Measurements from ENCODE around the gene DGKA.
A peak's percentile ranks its signal among the peaks of the same experiment; 100 is the strongest.
"Not testable (repeated sequence)": the region's sequence is repeated elsewhere in the genome, so short reads cannot be mapped to it uniquely, and the experiment has no call there.

Gene DGKA

DNA sequence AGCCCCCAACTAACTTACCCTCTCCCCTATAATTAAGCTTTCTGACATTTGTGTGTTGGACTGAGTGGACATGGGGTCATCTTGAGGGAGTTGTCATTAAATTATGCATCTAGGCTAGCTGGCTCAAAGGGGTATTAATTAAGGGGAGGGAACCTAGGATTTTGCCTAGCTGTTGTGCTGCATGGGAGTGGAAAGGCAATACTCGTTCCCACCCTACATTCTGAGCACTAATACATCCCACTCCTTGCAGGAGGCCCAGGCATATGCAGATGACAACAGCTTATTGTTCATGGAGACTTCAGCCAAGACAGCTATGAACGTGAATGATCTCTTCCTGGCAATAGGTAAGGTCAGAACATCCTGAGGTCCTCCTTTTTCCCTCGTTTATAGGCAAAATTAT, 60.1 kb downstream of the DGKA start:
- DNase-seq = no peak
- in situ Hi-C loops (cut with MboI; ENCODE audit: low pct_unique_long_range_greater_than_20kb, low sequenced_read_pairs) = no loop called here

GRCh38 chr12:55993230-55993853, 62.4 kb downstream of the DGKA start:
- in situ Hi-C loops (cut with MboI; ENCODE audit: low pct_unique_long_range_greater_than_20kb, low sequenced_read_pairs) = no loop called here
- DNase-seq = no peak

- DNase-seq = no peak
- in situ Hi-C loops (cut with MboI; ENCODE audit: low pct_unique_long_range_greater_than_20kb, low sequenced_read_pairs) = no loop called here
Observed at GRCh38 chr12:55995366-55995765, 64.4 kb downstream of the DGKA start.

DNA sequence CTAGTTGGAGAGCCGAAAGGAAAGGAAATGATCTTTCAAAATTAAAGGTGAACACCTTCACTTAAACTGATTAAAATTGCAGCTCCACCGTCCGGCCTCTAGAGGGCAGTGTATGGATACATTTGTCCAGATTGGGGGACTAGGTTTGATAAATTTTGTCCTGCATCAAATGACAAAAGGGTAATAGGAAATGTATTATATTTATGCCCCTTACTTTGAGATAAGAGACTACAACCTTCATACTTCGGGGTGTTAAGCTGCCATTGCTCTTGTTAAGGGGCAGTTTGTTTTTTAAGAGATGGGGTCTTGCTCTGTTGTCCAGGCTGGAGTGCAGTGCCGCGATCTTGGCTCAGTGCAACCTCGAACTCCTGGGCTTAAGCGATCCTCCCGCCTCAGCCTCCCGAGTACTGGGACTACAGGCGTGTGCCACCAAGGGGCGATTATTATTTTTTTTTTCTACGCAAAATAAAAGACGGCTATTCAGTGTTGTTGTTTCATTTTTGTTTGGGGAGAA, 65.3 kb downstream of the DGKA start:
- in situ Hi-C loops (cut with MboI; ENCODE audit: low pct_unique_long_range_greater_than_20kb, low sequenced_read_pairs) = no loop called here
- peak; percentile 70 for DNase-seq

- DNase-seq = peak; percentile 90
- in situ Hi-C loops (cut with MboI; ENCODE audit: low pct_unique_long_range_greater_than_20kb, low sequenced_read_pairs) = no loop called here
Observed at GRCh38 chr12:55996715-55997534, 66.0 kb downstream of the DGKA start, which contains the start of gene SUOX. Gene SUOX (plus strand): TSS chr12:55997276. CDS start chr12:56002222, 4,946 bp downstream.

DNA sequence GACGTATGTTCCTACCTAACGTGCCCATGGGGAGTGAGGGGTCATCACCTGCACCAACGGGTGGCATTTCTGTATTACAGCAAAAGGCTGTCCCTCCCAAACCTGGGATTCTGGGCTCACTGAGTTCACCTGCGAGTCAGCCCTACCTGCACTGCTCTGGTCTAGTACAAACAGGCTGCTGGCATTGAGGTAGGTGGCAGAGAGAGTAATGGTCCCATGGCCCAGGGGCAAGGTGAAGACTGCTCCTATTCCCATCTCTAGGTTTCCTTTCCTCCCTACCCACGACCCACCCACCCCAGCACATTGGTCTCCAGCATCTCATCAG, 66.5 kb downstream of the DGKA start:
- DNase-seq = no peak
- in situ Hi-C loops (cut with MboI; ENCODE audit: low pct_unique_long_range_greater_than_20kb, low sequenced_read_pairs) = no loop called here

- in situ Hi-C loops (cut with MboI; ENCODE audit: low pct_unique_long_range_greater_than_20kb, low sequenced_read_pairs); DNase-seq: not testable (repeated sequence)
Observed at GRCh38 chr12:55999522-55999921, 68.6 kb downstream of the DGKA start.

GRCh38 chr12:55999999-56000540, 69.1 kb downstream of the DGKA start:
- in situ Hi-C loops (cut with MboI; ENCODE audit: low pct_unique_long_range_greater_than_20kb, low sequenced_read_pairs); DNase-seq: not testable (repeated sequence)

DNA sequence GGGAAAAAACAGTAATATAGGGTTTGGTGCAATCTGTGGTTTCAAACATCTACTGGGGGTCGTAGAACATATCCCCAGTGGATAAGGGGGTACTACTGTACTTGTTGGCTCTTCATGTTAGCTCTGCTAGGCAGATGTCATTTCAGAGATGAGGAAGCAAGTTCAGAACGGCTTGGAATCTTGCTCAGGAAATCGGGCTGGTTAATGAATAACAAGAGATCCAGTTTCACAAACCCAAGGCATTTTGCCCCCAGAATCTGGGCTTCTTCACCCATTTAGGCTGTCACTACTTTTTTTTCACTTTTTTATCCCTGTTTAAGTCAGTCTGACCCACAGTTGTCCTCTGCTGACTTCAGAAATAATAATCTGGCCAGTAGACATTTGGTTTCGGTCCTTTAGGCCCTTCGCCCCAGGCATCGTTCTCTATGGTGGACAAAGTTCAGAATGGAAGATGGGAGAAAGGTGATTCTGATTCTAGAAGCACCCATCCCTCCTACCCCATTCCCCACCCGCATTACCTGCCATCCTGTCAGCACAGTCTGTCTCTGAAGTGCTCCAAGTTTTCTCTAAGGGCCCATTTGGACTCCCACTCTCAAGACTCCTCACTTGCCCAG, 70.6 kb downstream of the DGKA start:
- in situ Hi-C loops (cut with MboI; ENCODE audit: low pct_unique_long_range_greater_than_20kb, low sequenced_read_pairs) = no loop called here
- no peak for DNase-seq

DNA sequence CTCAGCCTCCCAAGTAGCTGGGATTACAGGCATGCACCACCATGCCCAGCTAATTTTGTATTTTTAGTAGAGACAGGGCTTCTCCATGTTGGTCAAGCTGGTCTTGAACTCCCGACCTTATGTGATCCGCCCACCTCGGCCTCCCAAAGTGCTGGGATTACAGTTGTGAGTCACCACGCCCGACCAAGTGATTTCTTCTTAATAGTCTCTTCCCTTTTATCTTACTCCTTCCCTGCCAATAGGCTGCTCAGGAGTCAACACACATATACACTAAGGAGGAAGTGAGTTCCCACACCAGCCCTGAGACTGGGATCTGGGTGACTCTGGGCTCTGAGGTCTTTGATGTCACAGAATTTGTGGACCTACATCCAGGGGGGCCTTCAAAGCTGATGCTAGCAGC, 72.4 kb downstream of the DGKA start:
- in situ Hi-C loops (cut with MboI; ENCODE audit: low pct_unique_long_range_greater_than_20kb, low sequenced_read_pairs); DNase-seq: not testable (repeated sequence)

All from KBM-7 (cell line).